Stimulated activated CD8-positive, alpha-beta memory T cell treated with anti-CD3 and anti-CD28 coated beads, Interleukin-15, amount 100 ng/mL, for 4 hours (primary cell): ENCODE data around the gene MED13L.

Experiments
- DNase-seq, 2 donors: peaks; one replicate each; pipeline ENCODE4 v3.0.0-alpha.2; 2020; ENCODE audit warnings: low read depth in 2 of 2

Gene MED13L

GRCh38 chr12:116213885-116214527 is 63.5 kb downstream of the MED13L start:
- no peak for DNase-seq

- DNase-seq, result no peak
Observed at GRCh38 chr12:116213014-116213413, 64.5 kb downstream of the MED13L start.

DNA sequence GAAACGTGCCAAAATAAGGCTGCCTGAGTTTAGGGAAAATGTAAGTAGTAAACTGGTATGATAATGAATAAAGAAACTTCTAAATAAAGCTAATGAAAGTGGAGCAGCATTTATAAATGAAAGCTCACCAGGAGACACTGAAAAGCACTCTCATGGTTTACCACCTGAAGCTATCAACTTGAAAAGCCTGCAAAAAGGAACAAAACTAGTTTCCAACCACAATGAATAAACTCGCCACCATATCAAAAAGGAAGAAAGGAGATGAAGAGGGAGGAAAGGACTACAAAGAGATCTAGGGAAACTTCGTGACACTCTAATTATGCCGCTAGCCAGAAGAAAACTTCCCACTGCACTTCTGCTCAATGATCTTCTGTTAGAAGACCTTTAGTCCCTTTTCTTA is 66.7 kb downstream of the MED13L start:
- DNase-seq, result no peak

GRCh38 chr12:116210131-116210530 is 67.4 kb downstream of the MED13L start:
- DNase-seq, result no peak

- no peak for DNase-seq
Observed at GRCh38 chr12:116209503-116209902, 68.0 kb downstream of the MED13L start.

DNA sequence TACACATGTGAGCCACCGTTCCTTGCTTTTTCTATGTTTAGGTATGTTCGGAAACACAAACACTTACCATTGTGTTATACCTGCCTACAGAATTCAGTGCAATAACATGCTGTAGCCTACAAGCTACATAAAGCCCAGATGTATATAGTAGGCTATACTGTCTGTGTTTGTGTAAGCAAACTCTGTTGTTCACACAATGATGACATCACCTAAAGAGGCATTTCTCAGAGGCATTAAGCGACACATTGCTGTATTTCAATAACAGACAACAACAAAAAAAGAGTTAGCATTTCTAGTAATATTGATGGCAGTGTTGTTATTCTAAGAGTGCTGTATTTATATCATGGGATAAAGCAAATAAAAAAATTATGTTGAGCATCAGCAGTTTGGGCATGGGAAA is 70.2 kb downstream of the MED13L start:
- DNase-seq, result no peak

DNA sequence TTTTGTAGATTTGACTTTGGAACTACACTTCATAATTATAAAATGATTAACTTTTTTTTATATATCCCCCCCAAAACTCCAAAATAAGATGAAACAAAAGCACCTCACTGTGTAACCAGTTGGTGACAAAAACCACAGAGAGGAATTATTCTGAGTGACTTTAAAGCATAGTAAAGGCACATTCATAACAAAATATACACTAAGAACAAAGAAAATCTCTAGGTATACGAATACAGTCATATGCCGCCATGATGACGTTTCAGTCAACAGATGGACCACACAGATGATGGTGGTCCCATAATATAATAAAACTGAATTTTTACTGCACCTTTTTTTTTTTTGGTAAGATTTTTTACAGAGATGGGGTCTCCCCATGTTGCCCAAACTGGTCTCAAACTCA is 70.7 kb downstream of the MED13L start:
- DNase-seq, result no peak

DNA sequence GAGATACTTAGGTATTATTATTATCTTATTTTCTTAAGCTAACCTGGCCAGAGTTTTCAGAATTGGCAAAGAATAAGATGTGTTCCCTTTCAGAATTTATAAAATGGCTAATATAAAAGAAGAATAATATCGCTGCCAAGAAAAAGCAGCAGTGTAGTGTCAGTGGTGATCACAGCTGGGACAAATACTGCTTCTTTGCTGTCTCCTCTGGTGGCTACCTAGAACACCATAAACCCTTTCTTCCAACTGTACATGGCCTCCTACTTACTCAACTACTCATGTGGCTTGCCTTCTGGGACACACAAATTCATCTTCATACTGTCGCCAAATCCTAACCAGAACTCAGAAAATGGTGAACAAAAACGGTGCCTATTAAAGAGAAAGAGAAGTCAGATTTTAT is 72.7 kb downstream of the MED13L start:
- no peak for DNase-seq

GRCh38 chr12:116204169-116204568 is 73.3 kb downstream of the MED13L start:
- DNase-seq, result no peak

DNA sequence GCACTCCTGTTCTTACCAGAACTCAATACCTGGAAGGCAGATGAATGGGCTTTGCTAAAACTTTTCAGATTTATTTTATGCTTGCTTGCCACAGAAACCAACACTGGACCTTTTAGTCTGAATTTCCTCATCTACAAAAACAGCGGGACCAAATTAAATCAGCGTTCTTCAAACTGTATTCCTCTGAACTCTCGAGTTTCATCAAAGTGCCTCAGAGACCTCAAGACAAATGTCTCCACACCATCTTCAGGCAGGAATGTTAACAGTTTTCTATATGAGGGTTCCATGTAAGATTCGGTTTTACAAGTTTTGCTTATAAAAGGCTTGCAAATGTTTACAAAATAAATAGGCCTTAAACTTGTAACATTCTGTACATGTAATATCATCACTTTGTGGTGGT is 74.6 kb downstream of the MED13L start:
- no peak for DNase-seq

DNA sequence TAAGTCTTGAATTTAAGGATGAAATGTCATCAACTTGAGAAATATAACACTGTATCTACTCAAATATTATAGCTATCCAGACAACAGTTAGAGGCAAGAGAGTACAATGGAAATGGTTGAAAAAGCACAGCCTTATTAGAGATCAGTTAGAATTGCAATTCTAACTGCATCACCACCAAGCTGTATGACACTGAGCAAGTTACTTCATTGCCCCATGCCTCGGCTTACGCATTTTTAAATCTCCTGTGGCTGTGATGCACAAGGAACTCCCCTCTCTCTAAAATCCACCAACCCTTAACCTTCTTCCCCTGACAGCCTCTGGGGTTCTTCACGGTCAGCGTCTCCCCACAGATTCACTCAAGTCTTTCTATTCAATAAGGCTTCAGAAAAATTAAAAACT is 75.1 kb downstream of the MED13L start:
- DNase-seq, result no peak

DNA sequence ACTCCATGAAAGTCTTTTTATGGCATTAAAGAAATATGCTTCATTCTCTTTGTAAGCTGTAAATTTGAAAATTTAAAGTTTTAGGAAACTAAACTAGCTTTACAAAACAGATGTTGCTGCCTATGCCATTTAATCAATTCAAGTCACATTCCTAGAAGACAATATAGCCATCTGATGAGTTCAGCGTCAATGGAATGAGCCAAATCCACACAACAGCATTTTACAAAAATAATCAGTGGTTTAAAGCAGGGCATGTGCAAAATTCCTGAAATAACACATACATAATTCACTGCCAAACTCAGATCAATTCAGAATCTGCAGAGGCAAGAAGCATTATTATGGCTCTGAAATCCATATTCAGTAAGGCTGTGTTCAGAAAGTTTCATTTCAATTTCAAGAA is 75.6 kb downstream of the MED13L start:
- DNase-seq, result no peak

DNA sequence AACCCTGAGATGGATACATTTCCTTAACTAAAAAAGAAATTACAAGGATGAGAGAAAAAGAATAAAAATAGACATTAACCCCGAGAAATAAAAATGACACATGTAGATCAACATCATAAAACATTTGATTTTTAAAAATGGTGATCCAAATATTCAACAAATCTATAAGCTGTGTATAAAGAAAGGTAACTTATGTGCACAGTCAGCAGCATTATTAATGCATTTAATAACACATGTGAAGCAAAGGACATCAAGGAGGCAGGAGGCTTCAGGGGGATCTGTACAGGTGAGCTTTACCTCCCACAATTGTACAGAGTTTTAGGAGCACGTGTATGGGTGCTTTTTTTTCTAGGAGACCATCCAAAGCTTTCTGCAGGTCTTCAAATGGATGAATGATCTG is 76.1 kb downstream of the MED13L start:
- no peak for DNase-seq

GRCh38 chr12:116200812-116201211 is 76.7 kb downstream of the MED13L start:
- DNase-seq, result no peak

DNA sequence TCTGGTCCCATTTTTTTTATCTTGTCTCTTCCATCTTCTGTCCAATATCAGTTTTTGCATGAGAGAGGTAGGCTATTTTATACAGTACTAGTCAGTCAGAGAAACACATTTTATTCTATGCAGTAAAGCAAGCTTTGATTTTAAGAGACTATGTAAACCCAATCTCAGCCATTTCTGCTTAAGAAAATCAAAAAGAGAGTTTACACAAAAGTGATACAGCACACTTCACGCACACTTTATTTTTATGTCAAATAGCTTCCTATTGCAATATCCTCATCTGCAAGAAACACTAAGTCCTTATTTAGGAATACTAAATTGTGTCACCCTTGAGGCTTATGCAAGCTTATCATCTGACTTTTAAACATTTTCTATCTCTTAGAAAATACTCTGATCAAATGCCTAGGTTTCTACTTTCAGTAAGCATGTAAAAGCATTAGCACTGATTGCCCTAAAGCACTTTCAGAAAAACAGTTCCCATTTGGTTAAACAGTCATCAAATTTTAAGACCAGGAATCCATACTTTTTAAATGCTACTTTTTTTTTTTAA is 78.3 kb downstream of the MED13L start:
- no peak for DNase-seq

GRCh38 chr12:116196752-116197718 is 80.5 kb downstream of the MED13L start:
- DNase-seq, result no peak

DNA sequence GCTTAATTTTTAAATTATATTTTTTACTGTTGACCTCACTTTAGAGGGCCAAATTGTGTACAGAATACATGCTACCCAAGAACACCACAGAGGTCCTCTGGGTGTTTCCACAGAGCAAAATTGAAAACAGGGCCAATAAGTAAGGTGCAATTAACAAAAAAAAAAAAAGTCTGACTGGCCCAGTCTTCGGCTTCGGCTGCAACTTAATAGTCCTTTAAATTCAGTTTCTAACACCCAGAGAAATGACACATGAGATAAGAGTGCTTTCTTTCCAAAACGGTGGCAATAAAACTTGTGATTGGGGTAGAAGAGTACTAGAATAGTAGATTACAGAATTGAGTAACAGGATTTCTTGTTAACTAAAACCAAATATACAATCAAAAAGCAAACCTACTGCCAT is 81.3 kb downstream of the MED13L start:
- DNase-seq, result no peak

GRCh38 chr12:116194935-116195431 is 82.5 kb downstream of the MED13L start:
- DNase-seq, result peak; percentile 22 to 29

DNA sequence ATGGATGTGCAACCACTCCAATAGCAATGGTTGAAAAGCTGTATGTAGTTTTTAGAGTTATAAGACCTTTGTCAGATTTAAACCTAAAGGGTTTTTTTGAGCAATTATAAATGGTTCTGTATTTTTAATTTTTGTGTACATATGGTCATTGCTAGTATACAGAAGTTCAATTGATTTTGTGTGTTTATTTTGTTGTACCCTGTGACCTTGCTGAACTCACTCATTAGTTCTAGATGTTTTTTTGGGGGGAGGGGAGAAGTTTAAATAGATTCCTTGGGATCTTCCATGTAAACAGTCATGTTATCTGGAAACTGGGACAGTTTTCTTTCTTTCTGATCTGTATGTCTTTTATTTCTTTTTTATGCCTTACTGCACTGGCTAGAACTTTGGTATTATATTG is 87.8 kb downstream of the MED13L start:
- DNase-seq, result no peak

- DNase-seq, result no peak
Observed at GRCh38 chr12:116188581-116188980, 88.9 kb downstream of the MED13L start.

GRCh38 chr12:116187151-116187511 is 90.4 kb downstream of the MED13L start:
- DNase-seq, result no peak

DNA sequence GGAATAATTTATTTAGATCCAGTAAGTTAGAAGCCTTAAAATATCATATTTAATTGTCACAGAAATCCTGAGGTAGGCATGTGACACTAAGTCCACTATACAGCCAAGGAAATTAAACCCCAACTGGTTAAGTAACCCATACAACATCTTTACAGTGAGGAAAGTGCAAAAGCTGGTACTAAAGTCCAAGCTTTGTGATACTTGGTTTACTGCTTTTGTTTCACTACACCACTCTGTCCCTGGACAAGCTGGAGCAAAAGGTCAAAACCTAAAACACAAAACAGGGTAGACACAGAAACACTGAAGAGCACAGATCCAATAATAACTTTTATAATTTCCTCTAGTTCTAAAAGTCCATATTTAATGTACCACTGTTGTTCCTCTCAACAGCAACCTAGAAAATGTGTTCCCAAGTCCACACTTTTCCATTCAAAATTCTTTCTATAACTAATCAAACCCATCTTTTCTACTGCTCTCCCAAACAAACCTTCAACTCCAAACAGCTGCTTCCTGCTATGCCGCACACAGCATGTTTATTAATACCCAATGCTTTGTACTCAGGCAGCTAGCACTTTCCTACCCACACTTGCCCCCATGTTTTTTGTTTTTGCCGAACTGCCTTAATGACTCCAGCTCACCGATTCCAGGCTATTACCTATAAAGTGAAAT is 90.9 kb downstream of the MED13L start:
- no peak for DNase-seq
